HG03095 (cell line): ENCODE data around the gene FSTL4.

ENCODE experiments used
- ATAC-seq: cut with Tn5 transposase; IDR thresholded peaks from one replicate; pipeline ENCODE4 v1.9.1; 2021; ENCODE audit warnings: moderate library complexity; ENCODE audit not compliant: unreplicated experiment

FSTL4 gene

GRCh38 chr5:133274597-133274935, 337.8 kb downstream of the FSTL4 start:
- ATAC-seq, result no peak

- ATAC-seq, result no peak
These were observed 338.4 kb downstream of the FSTL4 start for GRCh38 chr5:133273661-133274596.

- no peak for ATAC-seq
These were observed 340.0 kb downstream of the FSTL4 start for GRCh38 chr5:133272345-133272744.

GRCh38 chr5:133271606-133272005, 340.7 kb downstream of the FSTL4 start:
- no peak for ATAC-seq

GRCh38 chr5:133269691-133270090, 342.6 kb downstream of the FSTL4 start:
- no peak for ATAC-seq

- no peak for ATAC-seq
These were observed 344.7 kb downstream of the FSTL4 start for GRCh38 chr5:133267601-133268000.

GRCh38 chr5:133266966-133267365, 345.4 kb downstream of the FSTL4 start:
- no peak for ATAC-seq

- no peak for ATAC-seq
These were observed 345.8 kb downstream of the FSTL4 start for GRCh38 chr5:133266527-133266878.

- no peak for ATAC-seq
These were observed 346.4 kb downstream of the FSTL4 start for GRCh38 chr5:133265720-133266526.

GRCh38 chr5:133265257-133265656, 347.1 kb downstream of the FSTL4 start:
- ATAC-seq, result no peak

GRCh38 chr5:133262690-133263089, 349.7 kb downstream of the FSTL4 start:
- no peak for ATAC-seq

GRCh38 chr5:133261993-133262392, 350.3 kb downstream of the FSTL4 start:
- ATAC-seq, result no peak

- ATAC-seq, result no peak
These were observed 351.6 kb downstream of the FSTL4 start for GRCh38 chr5:133260715-133261114.

GRCh38 chr5:133259199-133259997, 352.9 kb downstream of the FSTL4 start:
- no peak for ATAC-seq

- no peak for ATAC-seq
These were observed 354.4 kb downstream of the FSTL4 start for GRCh38 chr5:133257977-133258376.

GRCh38 chr5:133256276-133256675, 356.1 kb downstream of the FSTL4 start:
- no peak for ATAC-seq

GRCh38 chr5:133254803-133255202, 357.5 kb downstream of the FSTL4 start:
- ATAC-seq, result no peak

- no peak for ATAC-seq
These were observed 358.7 kb downstream of the FSTL4 start for GRCh38 chr5:133253671-133254070.

GRCh38 chr5:133253070-133253469, 359.3 kb downstream of the FSTL4 start:
- ATAC-seq, result no peak

- no peak for ATAC-seq
These were observed 360.2 kb downstream of the FSTL4 start for GRCh38 chr5:133252133-133252480.
